ENCODE results near the gene CDH23. TPM values are rescaled to one million over a fixed set of nuclear protein-coding genes. Genes with fewer than 3 reads are reported as not detected.
A peak's percentile ranks its signal among the peaks of the same experiment; 100 is the strongest.

Gene CDH23
- total and polyA plus RNA-seq, 9 of the 15 experiments (the other 6 are each of a cell fraction or from before 2014, with no cell fraction given): 0.18 to 1.2 (median 0.47) TPM

- no peak for TF ChIP-seq BMI1 (IDR thresholded peaks at IDR 0.05; ENCODE audit: low read length)
- TF ChIP-seq SPI1 (IDR thresholded peaks at IDR 0.05; ENCODE audit: borderline replicate concordance, low read depth, low read length): peak; percentile 87
- no peak for TF ChIP-seq MIER1 (IDR thresholded peaks at IDR 0.05; ENCODE audit: low read depth)
- TF ChIP-seq CTCF (IDR thresholded peaks at IDR 0.05 in 2 of 3, conservative IDR thresholded peaks at IDR 0.05 in 1 of 3; ENCODE audit: insufficient read depth in 2 of 3, low read depth in 1 of 3, low read length in 3 of 3): peak in 1 of 3 experiments; percentile 21; a peak in 1 of 6 replicates
- TF ChIP-seq EHMT2 (IDR thresholded peaks at IDR 0.05): no peak
- TF ChIP-seq ZBTB49 (CRISPR knock-in tag; IDR thresholded peaks at IDR 0.05; ENCODE audit: borderline replicate concordance): no peak
Measured at GRCh38 chr10:71776481-71776925, 379.8 kb downstream of the CDH23 start (continued).
